ENCODE results near the gene FMOD.

FMOD gene

DNA sequence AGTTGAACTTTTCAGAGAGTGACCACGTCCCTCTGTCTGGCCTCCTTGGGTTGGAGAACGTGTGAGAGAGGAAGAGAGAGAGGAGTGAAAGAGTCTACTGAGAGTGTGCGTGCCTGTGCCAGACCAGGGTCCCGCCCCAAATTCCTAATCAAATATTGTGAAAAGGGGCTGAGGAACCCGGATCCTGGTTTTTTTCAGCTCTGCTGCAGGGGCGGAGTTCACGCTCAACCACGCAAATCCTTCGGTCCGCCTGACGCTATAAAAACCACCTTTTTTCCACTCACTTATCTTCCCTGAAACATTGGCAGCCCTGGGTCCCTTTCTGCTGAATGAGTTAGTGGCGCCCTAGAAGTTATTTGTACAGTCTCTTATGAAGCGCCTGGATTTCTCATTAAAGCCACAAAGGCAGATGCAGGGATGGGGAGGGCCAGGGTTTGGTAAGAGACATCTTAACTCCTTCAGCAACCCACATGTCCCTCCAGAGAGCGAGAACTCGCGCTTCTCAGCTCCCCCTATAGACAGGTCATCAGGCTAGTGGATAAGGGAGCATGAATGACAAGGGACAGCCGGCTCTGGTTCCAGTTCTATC lies at the start of gene FMOD:
Gene FMOD (minus strand): TSS at position 86 of the 589 bp plus-strand sequence. CDS start 2,852 bp downstream, outside the sequence.
- Histone ChIP-seq H3K27ac (peak within 1 kb of the TSS; percentile 86 to 92), H3K4me3 (peak within 1 kb of the TSS; percentile 72)
- peak; percentile 92 for DNase-seq (ENCODE audit: low spot score)
- TF ChIP-seq, protein P1, sequence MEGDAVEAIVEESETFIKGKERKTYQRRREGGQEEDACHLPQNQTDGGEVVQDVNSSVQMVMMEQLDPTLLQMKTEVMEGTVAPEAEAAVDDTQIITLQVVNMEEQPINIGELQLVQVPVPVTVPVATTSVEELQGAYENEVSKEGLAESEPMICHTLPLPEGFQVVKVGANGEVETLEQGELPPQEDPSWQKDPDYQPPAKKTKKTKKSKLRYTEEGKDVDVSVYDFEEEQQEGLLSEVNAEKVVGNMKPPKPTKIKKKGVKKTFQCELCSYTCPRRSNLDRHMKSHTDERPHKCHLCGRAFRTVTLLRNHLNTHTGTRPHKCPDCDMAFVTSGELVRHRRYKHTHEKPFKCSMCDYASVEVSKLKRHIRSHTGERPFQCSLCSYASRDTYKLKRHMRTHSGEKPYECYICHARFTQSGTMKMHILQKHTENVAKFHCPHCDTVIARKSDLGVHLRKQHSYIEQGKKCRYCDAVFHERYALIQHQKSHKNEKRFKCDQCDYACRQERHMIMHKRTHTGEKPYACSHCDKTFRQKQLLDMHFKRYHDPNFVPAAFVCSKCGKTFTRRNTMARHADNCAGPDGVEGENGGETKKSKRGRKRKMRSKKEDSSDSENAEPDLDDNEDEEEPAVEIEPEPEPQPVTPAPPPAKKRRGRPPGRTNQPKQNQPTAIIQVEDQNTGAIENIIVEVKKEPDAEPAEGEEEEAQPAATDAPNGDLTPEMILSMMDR (IDR thresholded peaks at IDR 0.05): no peak

DNA sequence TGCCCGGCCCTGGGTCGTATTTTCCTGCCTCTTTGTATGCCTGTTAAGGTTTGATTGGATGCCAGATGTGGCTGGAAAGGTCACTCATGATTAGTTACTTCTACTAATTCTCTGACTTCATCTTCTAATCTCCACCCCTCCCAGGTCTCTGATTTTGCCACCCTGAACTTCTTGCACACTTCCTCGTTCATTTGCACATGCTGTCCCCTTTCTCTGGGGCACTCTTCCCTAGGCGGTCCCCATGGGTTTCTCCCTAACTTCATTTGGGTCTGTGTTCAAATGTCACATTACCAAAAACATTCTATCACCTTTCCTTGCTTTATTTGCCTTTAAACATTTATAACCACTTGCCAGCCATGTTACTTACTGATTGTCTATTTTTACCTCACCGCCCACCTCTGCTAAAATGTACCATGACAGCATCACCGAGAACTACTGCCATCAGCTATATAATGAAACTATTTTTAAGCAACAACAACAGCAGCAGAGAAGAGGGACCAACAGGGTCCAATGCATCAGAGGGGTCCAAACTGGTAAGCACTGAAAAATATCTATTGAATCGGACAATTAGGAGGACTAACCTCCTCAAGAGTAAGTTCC lies 45.8 kb upstream of the FMOD start:
- no peak overlapping the region for H3K4me3 ChIP-seq
- DNase-seq (ENCODE audit: low spot score): no peak
- TF ChIP-seq, protein P1 (IDR thresholded peaks at IDR 0.05): no peak
- no peak overlapping the region for H3K27ac ChIP-seq

DNA sequence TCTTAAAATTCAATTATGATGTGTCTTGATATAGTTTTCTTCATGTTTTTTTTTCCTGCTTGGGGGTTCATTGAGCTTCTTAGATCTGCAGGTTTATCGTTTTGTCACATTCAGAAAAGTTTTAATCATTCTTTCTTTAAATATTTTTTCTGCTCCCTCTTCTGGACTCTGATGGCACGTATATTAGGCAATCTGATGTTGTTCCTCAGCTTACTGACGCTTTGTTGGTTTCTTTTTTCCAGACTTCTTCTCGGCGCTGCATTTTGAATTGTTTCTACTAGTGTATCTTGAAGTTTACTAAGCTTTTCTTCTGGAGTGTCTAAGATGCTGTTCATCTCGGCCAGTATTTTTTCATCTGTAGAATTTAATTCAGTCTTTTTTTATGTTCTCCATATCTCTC lies 44.8 kb upstream of the FMOD start:
- TF ChIP-seq, protein P1 (IDR thresholded peaks at IDR 0.05): no peak
- Histone ChIP-seq H3K27ac (no peak overlapping the region), H3K4me3 (no peak overlapping the region)
- no peak for DNase-seq (ENCODE audit: low spot score)

DNA sequence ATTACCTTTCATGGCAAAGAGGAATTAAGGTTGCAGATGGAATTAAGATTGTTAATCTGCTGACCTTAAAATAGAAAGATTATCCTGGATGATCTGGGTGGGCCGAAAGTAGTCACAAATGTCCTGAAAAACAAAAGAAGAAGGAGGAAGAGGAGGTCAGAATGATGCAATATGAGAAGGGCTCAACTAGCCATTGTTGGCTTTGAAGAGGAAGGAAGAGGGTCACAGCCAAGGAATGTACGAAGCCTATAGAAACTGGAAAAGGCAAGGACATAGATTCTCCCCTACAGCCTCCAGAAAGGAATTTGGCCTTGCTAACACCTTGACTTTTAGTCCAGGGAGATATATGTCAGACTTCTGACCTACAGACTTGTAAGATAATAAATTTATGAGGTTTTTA lies 39.4 kb upstream of the FMOD start:
- no peak for DNase-seq (ENCODE audit: low spot score)
- no peak overlapping the region for H3K4me3 ChIP-seq
- TF ChIP-seq, protein P1 (IDR thresholded peaks at IDR 0.05): no peak
- no peak overlapping the region for H3K27ac ChIP-seq

DNA sequence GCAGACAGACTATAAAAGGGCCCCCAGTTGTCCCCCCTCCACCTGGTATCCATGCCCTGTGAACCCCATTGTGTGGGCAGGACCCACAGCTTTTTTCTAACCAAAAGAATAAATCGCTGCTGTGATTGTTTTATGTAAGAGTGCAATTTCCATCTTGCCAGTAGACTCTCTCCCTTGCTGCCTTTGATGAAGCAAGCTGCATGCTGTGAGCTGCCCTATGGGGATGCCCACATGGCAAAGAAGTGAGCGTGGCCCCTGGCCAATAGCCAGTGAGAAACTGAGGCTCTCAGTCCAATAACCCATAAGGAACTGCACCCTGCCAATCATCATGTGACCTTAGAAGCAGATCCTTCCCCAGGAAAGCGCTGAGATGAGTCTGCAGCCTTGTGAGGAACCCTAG lies 37.8 kb upstream of the FMOD start:
- DNase-seq (ENCODE audit: low spot score): no peak
- TF ChIP-seq, protein P1 (IDR thresholded peaks at IDR 0.05): no peak
- Histone ChIP-seq H3K4me3 (no peak overlapping the region), H3K27ac (no peak overlapping the region)

DNA sequence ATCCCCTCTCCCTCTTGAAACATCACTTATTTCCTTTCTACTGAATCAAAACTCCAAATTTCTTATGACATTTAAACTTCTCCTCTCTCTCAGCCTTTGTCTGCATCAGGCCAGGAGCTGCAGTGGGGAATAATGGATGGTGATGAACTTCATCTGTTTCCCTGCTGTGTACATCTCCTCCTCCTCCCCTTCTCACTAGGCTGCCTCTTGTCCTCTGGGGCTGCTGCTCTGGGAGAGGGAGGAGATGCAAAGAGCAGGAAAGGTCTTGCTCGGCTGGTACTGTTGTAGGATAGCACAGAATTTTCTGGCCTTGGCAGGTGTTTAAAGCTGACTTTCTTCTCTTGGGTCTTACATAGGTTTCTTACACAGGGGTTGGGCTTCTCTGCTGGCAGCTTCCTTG lies 31.1 kb upstream of the FMOD start:
- no peak for DNase-seq (ENCODE audit: low spot score)
- no peak overlapping the region for H3K4me3 ChIP-seq
- TF ChIP-seq, protein P1 (IDR thresholded peaks at IDR 0.05): no peak
- H3K27ac ChIP-seq: peak overlapping the region in 1 of 2 donors; percentile 54

DNA sequence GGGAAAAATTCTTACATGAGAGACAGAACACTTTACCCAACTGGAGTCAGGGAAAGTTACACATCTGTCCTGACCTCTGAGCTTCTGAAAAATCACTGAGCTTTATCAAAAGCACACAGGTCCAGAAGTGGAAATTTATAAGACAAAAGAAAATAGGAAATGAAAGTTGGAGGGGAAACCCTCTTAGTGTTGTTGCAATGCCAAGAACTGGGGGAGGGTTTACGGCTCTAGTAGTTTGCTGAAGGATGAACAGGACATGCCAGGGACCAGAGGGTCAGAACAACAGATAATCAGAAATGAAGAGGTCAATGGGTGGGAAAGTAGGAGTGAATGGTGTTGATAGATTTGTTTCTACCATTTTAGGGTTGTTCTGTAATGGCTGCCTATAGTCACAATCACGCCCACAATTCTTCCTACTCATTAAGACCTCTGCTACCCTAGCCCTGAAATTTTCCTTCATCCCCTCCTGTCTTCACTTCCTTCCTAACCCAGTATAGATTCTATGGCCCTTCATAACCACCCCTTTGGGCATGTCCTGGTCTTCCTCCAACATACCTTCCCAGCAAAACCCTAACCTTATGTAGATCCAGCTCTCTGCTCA lies 30.3 kb upstream of the FMOD start:
- TF ChIP-seq, protein P1 (IDR thresholded peaks at IDR 0.05): no peak
- no peak for DNase-seq (ENCODE audit: low spot score)
- Histone ChIP-seq H3K27ac (peak overlapping the region; percentile 54 to 64), H3K4me3 (no peak overlapping the region)

Measured in coronary artery (tissue), 2 donors.